Heart left ventricle (tissue), 13 donors: ENCODE measurements around the gene IVD.

Experiments used
- CTCF ChIP-seq, 12 donors: fragments of 200-600 bp; sonication (generic) in 4 of 12; IDR thresholded peaks; one replicate each; pipeline versions ENCODE4 v1.5.0 to v1.8.0; 2018 to 2022; ENCODE audit warnings: antibody characterized with exemption in 12 of 12, mild to moderate bottlenecking in 5 of 12
- POLR2A ChIP-seq, 2 donors: fragments of 450-650 bp; IDR thresholded peaks; one replicate each; pipeline ENCODE4 v1.6.1; 2017; ENCODE audit warnings: antibody characterized with exemption in 2 of 2, mild to moderate bottlenecking in 2 of 2, moderate library complexity in 2 of 2
- donor health status: ischemic (EF 13 %, LVEDD 7.1; RV severe dilation, severe dysfunction).
- donor health status: DM: no; HTN: yes; CAD: no.
- donor health status: DM: no; HTN: no; CAD: no.
- donor health status: ischemic (EF 25% LVEDD 6.9; RV normal size, moderate dysfunction).
- donor health status: ischemic (EF 25% LVEDD 5.7; RV mildly dilated, moderate dysfunction).
- donor health status: ischemic (EF 35%, LVEDD 5.7; RV mildly dilated, moderate dysfunction).
- donor health status: nonischemic (EF 11% LVEDD 7.7; RV severe dilation, severe dysfunction).
- donor health status: DM: yes; HTN: yes; CAD: no.
- donor health status: PGD.
- donor health status: ischemic (EF 29% LVEDD 5.4; RV normal size, mild dysfunction).
- donor health status: nonischemic (EF 23%, LVEDD 6.1; RV moderate dilation, normal function).

DNA sequence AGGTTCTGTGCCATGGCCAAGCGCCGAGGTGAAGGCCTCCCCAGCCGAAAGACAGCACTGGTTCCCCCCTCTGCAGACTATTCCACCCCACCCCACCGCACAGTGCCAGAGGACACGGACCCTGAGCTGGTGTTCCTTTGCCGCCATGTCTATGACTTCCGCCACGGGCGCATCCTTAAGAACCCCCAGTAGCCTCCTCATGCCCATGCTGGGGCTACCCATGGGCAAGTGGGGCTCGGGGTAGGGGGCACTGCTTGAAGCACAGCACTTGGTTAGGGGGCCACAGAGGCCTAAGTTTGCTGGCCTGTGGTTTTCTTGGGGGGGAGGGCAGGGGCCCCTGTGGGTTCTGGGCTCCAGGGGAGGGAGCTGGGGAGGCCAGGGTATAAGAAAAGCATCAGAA is 60.3 kb downstream of the IVD start:
- no peak for TF ChIP-seq POLR2A (IDR thresholded peaks at IDR 0.05)
- no peak for TF ChIP-seq CTCF (IDR thresholded peaks at IDR 0.05)
